GM21423 (cell line): ENCODE data around the gene TBX15.

Experiments used
- ATAC-seq: cut with Tn5 transposase; IDR thresholded peaks from one replicate; pipeline ENCODE4 v1.9.1; 2021; ENCODE audit warnings: mild to moderate bottlenecking, moderate library complexity; ENCODE audit not compliant: unreplicated experiment

Gene TBX15

GRCh38 chr1:118985640-118986554 lies 2.2 kb downstream of the TBX15 start:
- no peak for ATAC-seq

- ATAC-seq, result no peak
These were observed 3.2 kb downstream of the TBX15 start for GRCh38 chr1:118984722-118985639.

- ATAC-seq, result no peak
These were observed 3.9 kb downstream of the TBX15 start for GRCh38 chr1:118984086-118984721.

- ATAC-seq, result no peak
These were observed 4.5 kb downstream of the TBX15 start for GRCh38 chr1:118983558-118984041.

- ATAC-seq, result no peak
These were observed 5.2 kb downstream of the TBX15 start for GRCh38 chr1:118982821-118983557.

GRCh38 chr1:118982266-118982665 lies 5.9 kb downstream of the TBX15 start:
- ATAC-seq, result no peak

- no peak for ATAC-seq
These were observed 6.7 kb downstream of the TBX15 start for GRCh38 chr1:118981436-118981835.

- no peak for ATAC-seq
These were observed 8.2 kb downstream of the TBX15 start for GRCh38 chr1:118979754-118980575.

GRCh38 chr1:118978914-118979701 lies 9.0 kb downstream of the TBX15 start:
- ATAC-seq, result no peak

GRCh38 chr1:118977600-118977999 lies 10.5 kb downstream of the TBX15 start:
- no peak for ATAC-seq

- no peak for ATAC-seq
These were observed 13.5 kb downstream of the TBX15 start for GRCh38 chr1:118974661-118975060.

- no peak for ATAC-seq
These were observed 14.5 kb downstream of the TBX15 start for GRCh38 chr1:118973531-118974137.

GRCh38 chr1:118973032-118973431 lies 15.1 kb downstream of the TBX15 start:
- ATAC-seq, result no peak

- no peak for ATAC-seq
These were observed 17.7 kb downstream of the TBX15 start for GRCh38 chr1:118970451-118970850.

GRCh38 chr1:118963456-118964430 lies 24.4 kb downstream of the TBX15 start:
- no peak for ATAC-seq

GRCh38 chr1:118963138-118963455 lies 25.0 kb downstream of the TBX15 start:
- ATAC-seq, result no peak

- ATAC-seq, result no peak
These were observed 27.0 kb downstream of the TBX15 start for GRCh38 chr1:118961156-118961555.
